Coronary artery (tissue), 2 donors: ENCODE data around the gene PEPD.

Source experiments
- DNase-seq: peaks from one replicate; pipeline ENCODE4 v3.0.0-alpha.2; 2017; ENCODE audit warnings: low spot score
- H3K27ac ChIP-seq, 2 donors: fragments of 200-600 bp; sonication (generic); one replicate each; pipeline ENCODE4 v1.5.1; 2016 to 2019
- H3K4me3 ChIP-seq: fragments of 200-600 bp; sonication (generic); 2 replicates; pipeline ENCODE4 v1.5.1; 2016; ENCODE audit warnings: mild to moderate bottlenecking, moderate library complexity
- TF ChIP-seq, protein P1 (sequence below): fragments of 200-600 bp; sonication (generic); IDR thresholded peaks from one replicate; pipeline ENCODE4 v1.5.1; 2019; ENCODE audit warnings: antibody characterized with exemption

PEPD gene

DNA sequence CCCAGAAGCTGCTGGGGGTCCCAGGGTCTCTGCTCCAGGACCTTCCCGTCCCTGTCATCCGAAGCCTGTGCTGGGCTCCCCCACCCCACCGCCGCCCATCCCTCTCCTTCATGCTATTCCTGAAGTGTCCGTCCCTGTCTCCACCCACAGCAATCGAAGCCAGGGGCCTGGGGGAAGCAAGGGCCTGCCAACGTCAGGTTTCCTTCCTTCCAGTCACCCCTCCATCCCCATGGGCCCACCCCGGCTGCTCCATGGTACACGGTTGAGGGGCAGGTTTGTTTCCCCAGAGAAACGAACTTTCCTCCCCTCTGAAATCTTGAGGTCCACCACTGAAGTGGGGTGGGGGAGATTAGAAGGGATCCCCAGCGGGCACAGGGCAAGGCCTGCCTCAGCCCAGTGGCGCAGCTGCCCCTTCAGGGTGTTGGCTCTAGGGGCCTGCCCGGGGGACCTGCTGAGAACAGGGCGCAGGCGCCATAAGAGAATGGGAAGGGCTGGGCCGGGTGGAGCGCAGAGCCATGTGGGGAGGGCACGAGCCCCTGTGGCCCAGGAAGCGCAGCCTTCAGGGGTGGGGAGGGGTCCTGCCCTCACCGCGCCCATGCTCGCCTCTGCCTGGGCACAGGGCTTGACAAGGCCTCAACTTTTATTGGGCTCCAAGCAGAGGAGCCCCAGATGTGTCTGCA is 132.0 kb downstream of the PEPD start:
- no peak for DNase-seq
- Histone ChIP-seq H3K4me3 (no peak overlapping the region), H3K27ac (peak overlapping the region; percentile 3 to 78)
- TF ChIP-seq, protein P1, sequence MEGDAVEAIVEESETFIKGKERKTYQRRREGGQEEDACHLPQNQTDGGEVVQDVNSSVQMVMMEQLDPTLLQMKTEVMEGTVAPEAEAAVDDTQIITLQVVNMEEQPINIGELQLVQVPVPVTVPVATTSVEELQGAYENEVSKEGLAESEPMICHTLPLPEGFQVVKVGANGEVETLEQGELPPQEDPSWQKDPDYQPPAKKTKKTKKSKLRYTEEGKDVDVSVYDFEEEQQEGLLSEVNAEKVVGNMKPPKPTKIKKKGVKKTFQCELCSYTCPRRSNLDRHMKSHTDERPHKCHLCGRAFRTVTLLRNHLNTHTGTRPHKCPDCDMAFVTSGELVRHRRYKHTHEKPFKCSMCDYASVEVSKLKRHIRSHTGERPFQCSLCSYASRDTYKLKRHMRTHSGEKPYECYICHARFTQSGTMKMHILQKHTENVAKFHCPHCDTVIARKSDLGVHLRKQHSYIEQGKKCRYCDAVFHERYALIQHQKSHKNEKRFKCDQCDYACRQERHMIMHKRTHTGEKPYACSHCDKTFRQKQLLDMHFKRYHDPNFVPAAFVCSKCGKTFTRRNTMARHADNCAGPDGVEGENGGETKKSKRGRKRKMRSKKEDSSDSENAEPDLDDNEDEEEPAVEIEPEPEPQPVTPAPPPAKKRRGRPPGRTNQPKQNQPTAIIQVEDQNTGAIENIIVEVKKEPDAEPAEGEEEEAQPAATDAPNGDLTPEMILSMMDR: no peak

- Histone ChIP-seq H3K27ac (peak overlapping the region; percentile 3 to 78), H3K4me3 (no peak overlapping the region)
- TF ChIP-seq, protein P1: no peak
- DNase-seq: peak; percentile 69
Observed at GRCh38 chr19:33388725-33389420, 132.7 kb downstream of the PEPD start.

DNA sequence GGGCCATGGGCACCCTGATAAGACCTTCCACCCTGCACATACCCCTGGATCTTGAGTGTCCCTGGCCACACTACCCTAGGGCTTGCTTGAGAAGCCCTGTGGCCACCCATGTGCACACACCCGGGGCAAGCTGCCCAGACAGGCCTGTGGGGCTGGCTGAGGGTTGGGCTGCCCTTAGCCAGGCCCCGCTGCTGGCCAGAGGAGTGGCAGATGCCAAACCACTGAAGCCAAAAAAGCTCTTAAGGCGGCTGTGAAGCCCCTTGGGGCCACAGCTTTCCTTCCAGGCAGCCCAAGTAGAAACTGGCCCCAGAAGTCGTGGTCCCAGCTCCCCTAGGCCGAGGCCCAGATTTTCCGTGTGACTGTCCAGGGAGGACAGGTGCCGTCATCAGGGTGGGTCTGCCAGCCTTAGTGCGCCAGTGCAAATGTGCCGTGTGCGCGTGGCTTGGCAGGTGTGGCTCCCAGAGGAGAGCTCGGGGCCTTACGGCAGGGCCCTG is 133.3 kb downstream of the PEPD start:
- TF ChIP-seq, protein P1: no peak
- Histone ChIP-seq H3K4me3 (no peak overlapping the region), H3K27ac (peak overlapping the region in 1 of 2 donors; percentile 78)
- no peak for DNase-seq

DNA sequence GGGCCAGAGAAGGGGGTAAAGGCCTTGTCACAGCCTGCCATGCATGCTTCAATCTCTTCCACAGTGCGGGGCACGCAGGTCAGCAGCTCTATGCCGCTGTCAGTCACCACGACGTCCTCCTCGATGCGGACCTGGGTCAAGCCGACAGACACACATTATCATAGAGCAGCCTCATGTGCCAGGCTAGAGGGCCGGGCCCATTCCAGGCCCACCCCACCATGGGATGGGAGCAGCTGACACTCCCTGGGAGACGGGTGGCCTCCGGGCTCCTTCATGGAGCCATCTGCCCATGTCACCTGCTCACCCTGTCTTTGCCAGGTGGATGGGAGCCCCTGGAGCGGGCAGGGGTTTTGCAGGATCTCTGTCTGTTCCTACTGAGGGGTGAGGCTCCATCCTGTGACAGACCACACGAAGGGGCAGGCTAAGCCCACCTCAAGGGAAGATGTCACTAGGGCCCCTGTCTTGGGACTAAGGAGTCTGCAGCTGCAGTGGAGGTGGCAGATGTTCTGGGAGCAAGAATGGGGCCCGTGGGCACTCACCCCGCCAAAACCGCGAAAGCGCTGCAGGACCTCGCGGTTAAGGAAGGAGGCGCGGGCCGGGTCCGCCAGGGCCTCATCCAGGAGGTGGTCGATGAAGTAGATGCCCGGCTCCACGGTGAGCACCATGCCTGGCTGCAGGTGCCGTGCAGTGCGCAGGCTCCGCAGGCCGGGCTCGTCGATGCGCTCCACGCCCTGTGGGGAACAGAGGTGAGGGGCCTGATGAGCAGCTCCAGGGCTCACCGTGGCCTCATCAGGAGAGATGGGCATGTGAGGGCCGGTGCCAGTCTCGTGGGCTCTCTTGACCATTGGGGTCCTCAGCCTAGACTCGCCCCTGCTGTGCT is 134.0 kb downstream of the PEPD start:
- H3K4me3 ChIP-seq: no peak overlapping the region
- peak overlapping the region in 1 of 2 donors; percentile 78 for H3K27ac ChIP-seq
- TF ChIP-seq, protein P1: no peak
- no peak for DNase-seq

- TF ChIP-seq, protein P1: no peak
- no peak for DNase-seq
- Histone ChIP-seq H3K27ac (no peak overlapping the region), H3K4me3 (no peak overlapping the region)
Observed at GRCh38 chr19:33386361-33386858, 135.2 kb downstream of the PEPD start.

GRCh38 chr19:33385956-33386355 is 135.6 kb downstream of the PEPD start:
- no peak for DNase-seq
- Histone ChIP-seq H3K27ac (no peak overlapping the region), H3K4me3 (no peak overlapping the region)
- TF ChIP-seq, protein P1: no peak
